Vagina (tissue), 2 donors: ENCODE data around the gene NEU4. TPM values are rescaled to one million over a fixed set of nuclear protein-coding genes. Genes with fewer than 3 reads are reported as not detected.

Experiments
- DNase-seq, 2 donors: peaks; one replicate each; pipeline ENCODE4 v3.0.0-alpha.2; 2017; ENCODE audit errors: extremely low spot score in 2 of 2
- H3K27ac ChIP-seq: fragments of 200-600 bp; sonication (generic); one replicate; pipeline ENCODE4 v1.5.1; 2019
- H3K27me3 ChIP-seq: fragments of 200-600 bp; sonication (generic); one replicate; pipeline ENCODE4 v1.5.1; 2019
- H3K36me3 ChIP-seq, 2 donors: fragments of 200-600 bp; sonication (generic); one replicate each; pipeline ENCODE4 v1.5.1; 2017 to 2019
- H3K4me1 ChIP-seq: fragments of 200-600 bp; sonication (generic); one replicate; pipeline ENCODE4 v1.5.1; 2019
- H3K4me3 ChIP-seq, 2 donors: fragments of 200-600 bp; sonication (generic); 1 replicate in 1 of 2; 2 replicates in 1 of 2; pipeline ENCODE4 v1.5.1; 2016 to 2019
- H3K9me3 ChIP-seq: fragments of 200-600 bp; sonication (generic); one replicate; pipeline ENCODE4 v1.5.1; 2019
- POLR2A ChIP-seq, 2 donors: fragments of 450-650 bp; IDR thresholded peaks; one replicate each; pipeline ENCODE4 v1.6.1; 2017; ENCODE audit warnings: antibody characterized with exemption in 2 of 2, mild to moderate bottlenecking in 2 of 2, moderate library complexity in 2 of 2
- POLR2AphosphoS5 ChIP-seq, 2 donors: sonication (generic); formaldehyde crosslinking; IDR thresholded peaks; one replicate each; pipeline ENCODE4 v1.9.0; 2017; ENCODE audit warnings: antibody characterized with exemption in 2 of 2, mild to moderate bottlenecking in 2 of 2, low read depth in 1 of 2; ENCODE audit not compliant: insufficient read depth in 1 of 2
- intact Hi-C: fragments of 100-400 bp; cut with DNase I; formaldehyde crosslinking; loops from one replicate; pipeline ENCODE4 v1.15.1; 2023
- total RNA-seq: library from RNA; depleted of rRNA; stranded (reverse); fragments of >200 nt; gene quantifications from one replicate; pipeline ENCODE4 v1.2.3, GENCODE V29; 2016
- TF ChIP-seq, protein P1 (sequence below), 3 experiments: fragments of 450-650 bp in 2 of 3; fragments of 200-600 bp in 1 of 3; sonication (generic) in 1 of 3; IDR thresholded peaks; one replicate each; pipeline ENCODE4 v1.5.1; 2017 to 2019; ENCODE audit warnings: antibody characterized with exemption in 3 of 3, mild to moderate bottlenecking in 2 of 3, moderate library complexity in 2 of 3

Gene NEU4
- total RNA-seq, 1 donor from 2014 or later: not detected

DNA sequence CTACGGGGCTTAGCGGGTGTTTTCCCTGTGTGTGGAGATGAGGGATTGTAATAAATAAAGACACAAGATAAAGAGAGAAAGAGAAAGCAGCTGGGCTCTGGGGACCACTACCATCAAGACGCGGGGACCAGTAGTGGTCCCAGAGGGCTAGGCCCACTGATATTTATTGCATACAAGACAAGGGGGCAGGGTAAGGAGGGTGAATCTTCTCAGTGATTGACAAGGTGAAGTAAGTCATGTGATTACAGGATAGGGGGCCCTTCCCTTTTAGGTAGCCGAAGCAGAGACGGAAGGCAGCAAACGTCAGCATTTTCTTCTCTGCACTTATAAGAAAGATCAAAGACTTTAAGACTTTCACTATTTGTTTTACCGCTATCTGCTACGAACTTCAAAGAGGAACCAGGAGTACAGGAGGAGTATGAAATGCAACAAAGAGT lies 36.9 kb upstream of the NEU4 start:
- peaks cover 0 to 5% of the 10 kb centered on the region in 2 donors for H3K36me3 ChIP-seq
- H3K27ac ChIP-seq: peak overlapping the region; percentile 55
- H3K4me3 ChIP-seq: no peak overlapping the region
- H3K27me3 ChIP-seq: no peaks in the 10 kb centered on the region
- intact Hi-C loops: no loop called here
- H3K4me1 ChIP-seq: peaks cover 19% of the 10 kb centered on the region
- no peak for DNase-seq
- no peak for TF ChIP-seq POLR2A (IDR thresholded peaks at IDR 0.05)
- TF ChIP-seq, protein P1, sequence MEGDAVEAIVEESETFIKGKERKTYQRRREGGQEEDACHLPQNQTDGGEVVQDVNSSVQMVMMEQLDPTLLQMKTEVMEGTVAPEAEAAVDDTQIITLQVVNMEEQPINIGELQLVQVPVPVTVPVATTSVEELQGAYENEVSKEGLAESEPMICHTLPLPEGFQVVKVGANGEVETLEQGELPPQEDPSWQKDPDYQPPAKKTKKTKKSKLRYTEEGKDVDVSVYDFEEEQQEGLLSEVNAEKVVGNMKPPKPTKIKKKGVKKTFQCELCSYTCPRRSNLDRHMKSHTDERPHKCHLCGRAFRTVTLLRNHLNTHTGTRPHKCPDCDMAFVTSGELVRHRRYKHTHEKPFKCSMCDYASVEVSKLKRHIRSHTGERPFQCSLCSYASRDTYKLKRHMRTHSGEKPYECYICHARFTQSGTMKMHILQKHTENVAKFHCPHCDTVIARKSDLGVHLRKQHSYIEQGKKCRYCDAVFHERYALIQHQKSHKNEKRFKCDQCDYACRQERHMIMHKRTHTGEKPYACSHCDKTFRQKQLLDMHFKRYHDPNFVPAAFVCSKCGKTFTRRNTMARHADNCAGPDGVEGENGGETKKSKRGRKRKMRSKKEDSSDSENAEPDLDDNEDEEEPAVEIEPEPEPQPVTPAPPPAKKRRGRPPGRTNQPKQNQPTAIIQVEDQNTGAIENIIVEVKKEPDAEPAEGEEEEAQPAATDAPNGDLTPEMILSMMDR (IDR thresholded peaks at IDR 0.05): no peak
- no peak for TF ChIP-seq POLR2AphosphoS5 (IDR thresholded peaks at IDR 0.05; ENCODE audit: insufficient read depth in 1 of 2, low read depth in 1 of 2)
- H3K9me3 ChIP-seq: no peaks in the 10 kb centered on the region

- H3K27me3 ChIP-seq: no peaks in the 10 kb centered on the region
Measured at GRCh38 chr2:241773511-241774418, 35.2 kb upstream of the NEU4 start.

GRCh38 chr2:241774419-241775222 lies 34.4 kb upstream of the NEU4 start:
- H3K4me3 ChIP-seq: no peak overlapping the region
- intact Hi-C loops: no loop called here
- no peak overlapping the region for H3K27ac ChIP-seq
- H3K27me3 ChIP-seq: no peaks in the 10 kb centered on the region
- TF ChIP-seq POLR2A (IDR thresholded peaks at IDR 0.05) (no peak), POLR2AphosphoS5 (IDR thresholded peaks at IDR 0.05; ENCODE audit: insufficient read depth in 1 of 2, low read depth in 1 of 2) (no peak)
- no peaks in the 10 kb centered on the region for H3K9me3 ChIP-seq
- peak; percentile 81 to 95 for DNase-seq
- H3K4me1 ChIP-seq: peaks cover 19% of the 10 kb centered on the region
- H3K36me3 ChIP-seq: no peaks in the 10 kb centered on the region

More at GRCh38 chr2:241773511-241774418, 35.2 kb upstream of the NEU4 start:
- Histone ChIP-seq H3K4me3 (no peak overlapping the region), H3K4me1 (peaks cover 19% of the 10 kb centered on the region), H3K27ac (no peak overlapping the region), H3K9me3 (no peaks in the 10 kb centered on the region), H3K36me3 (no peaks in the 10 kb centered on the region)
- intact Hi-C loops: no loop called here
- DNase-seq: peak in 1 of 2 donors; percentile 92
- TF ChIP-seq, protein P1 (IDR thresholded peaks at IDR 0.05): no peak
- TF ChIP-seq POLR2AphosphoS5 (IDR thresholded peaks at IDR 0.05; ENCODE audit: insufficient read depth in 1 of 2, low read depth in 1 of 2) (no peak), POLR2A (IDR thresholded peaks at IDR 0.05) (no peak)

- no peak overlapping the region for H3K4me3 ChIP-seq
- intact Hi-C loops: no loop called here
- DNase-seq: peak; percentile 70 to 80
- no peak overlapping the region for H3K27ac ChIP-seq
- TF ChIP-seq, protein P1 (IDR thresholded peaks at IDR 0.05): no peak
- TF ChIP-seq POLR2AphosphoS5 (IDR thresholded peaks at IDR 0.05; ENCODE audit: insufficient read depth in 1 of 2, low read depth in 1 of 2) (no peak), POLR2A (IDR thresholded peaks at IDR 0.05) (no peak)
- no peaks in the 10 kb centered on the region for H3K36me3 ChIP-seq
- no peaks in the 10 kb centered on the region for H3K9me3 ChIP-seq
- H3K4me1 ChIP-seq: peaks cover 16% of the 10 kb centered on the region
- H3K27me3 ChIP-seq: no peaks in the 10 kb centered on the region
Measured at GRCh38 chr2:241775223-241776177, 33.5 kb upstream of the NEU4 start.
